HepG2 (cell line): ENCODE measurements around the gene TRIM10. TPM values are rescaled to one million over a fixed set of nuclear protein-coding genes. Genes with fewer than 3 reads are reported as not detected.

ENCODE experiments used
- ATAC-seq: fragments of 200-7000 bp; cut with Tn5 transposase; 3 replicates; pipeline ENCODE4 v1.9.1; 2020; ENCODE audit warnings: mild to moderate bottlenecking, moderate library complexity
- BruUV-seq: library from RNA; stranded (reverse); fragments of 400-500 nt; replicated peaks from 2 replicates; lab custom pipeline; 2021; lab: Mats Ljungman, UMichigan
- CTCF ChIA-PET: fragments of 300-600 bp; formaldehyde crosslinking; extraction: SDS; loops from one replicate; lab custom pipeline; 2021; ENCODE audit warnings: low total read pairs, inconsistent platforms, low intra/inter-chr PET ratio; lab: Yijun Ruan, JAX
- POLR2A ChIA-PET: fragments of 350-600 bp; sonication (Branson Sonifier 250); formaldehyde crosslinking; loops from one replicate; lab custom pipeline; 2020; ENCODE audit warnings: antibody characterized with exemption, inconsistent platforms; lab: Yijun Ruan, JAX
- DNase-seq: peaks from one replicate; pipeline ENCODE4 v3.0.0-alpha.2; 2015; ENCODE audit warnings: low spot score
- FAIRE-seq: peaks from 3 replicates; lab custom pipeline; 2011; peaks lifted over from hg19 to GRCh38; lab: Jason Lieb, UNC
- H2AFZ ChIP-seq: one replicate; pipeline ENCODE4 v1.6.1; 2011; ENCODE audit warnings: low read length, inconsistent platforms
- H3K27ac ChIP-seq: fragments of 300-600 bp; 3 replicates; pipeline ENCODE4 v1.8.0; 2011; ENCODE audit warnings: mixed run types, mild to moderate bottlenecking, mixed read lengths, low read length, inconsistent platforms; ENCODE audit not compliant: insufficient read depth; ENCODE audit errors: extremely low read length
- H3K27me3 ChIP-seq, 2 experiments: fragments of 200-600 bp in 1 of 2; 2 replicates in 1 of 2; 3 replicates in 1 of 2; pipeline versions ENCODE4 v1.6.0 to v1.8.0; 2011; ENCODE audit warnings: low read length in 2 of 2, mild to moderate bottlenecking in 2 of 2, moderate library complexity in 2 of 2, inconsistent platforms in 1 of 2; ENCODE audit not compliant: insufficient read depth in 2 of 2, control insufficient read depth in 1 of 2
- H3K36me3 ChIP-seq, 2 experiments: fragments of 200-600 bp in 1 of 2; replicated peaks in 1 of 2; 2 replicates in 1 of 2; 3 replicates in 1 of 2; pipeline versions ENCODE4 v1.5.1 to v1.8.0; 2011; ENCODE audit warnings: low read length in 2 of 2, inconsistent platforms in 1 of 2; ENCODE audit not compliant: insufficient read depth in 2 of 2, control insufficient read depth in 1 of 2
- H3K4me1 ChIP-seq: 2 replicates; pipeline ENCODE4 v1.5.1; 2012; ENCODE audit warnings: low read length, inconsistent platforms; ENCODE audit not compliant: insufficient read depth
- H3K4me2 ChIP-seq: 2 replicates; pipeline ENCODE4 v1.6.0; 2011; ENCODE audit warnings: low read depth, low read length, inconsistent platforms
- H3K4me3 ChIP-seq, 3 experiments: fragments of 200-600 bp in 1 of 3; sonication (generic), shearing (Covaris generic) in 1 of 3; replicated peaks in 1 of 3; 2 replicates each; pipeline ENCODE4 v1.5.1; 2011 to 2016; ENCODE audit warnings: low read length in 3 of 3, inconsistent platforms in 2 of 3, low read depth in 2 of 3, mild to moderate bottlenecking in 2 of 3, control low read depth in 1 of 3, mixed read lengths in 1 of 3; ENCODE audit not compliant: insufficient read depth in 1 of 3
- H3K79me2 ChIP-seq: one replicate; pipeline ENCODE4 v1.6.1; 2011; ENCODE audit warnings: low read length, inconsistent platforms; ENCODE audit not compliant: insufficient read depth
- H3K9ac ChIP-seq: 2 replicates; pipeline ENCODE4 v1.6.0; 2011; ENCODE audit warnings: mild to moderate bottlenecking, low read depth, low read length, inconsistent platforms; ENCODE audit not compliant: insufficient read depth
- H3K9me3 ChIP-seq: 2 replicates; pipeline ENCODE4 v1.5.1; 2012; ENCODE audit warnings: mild to moderate bottlenecking, low read length
- H4K20me1 ChIP-seq: 2 replicates; pipeline ENCODE4 v1.6.0; 2011; ENCODE audit warnings: inconsistent platforms, mild to moderate bottlenecking, low read length, moderate library complexity; ENCODE audit not compliant: insufficient read depth
- CHD2 ChIP-seq: IDR thresholded peaks from 2 replicates; pipeline ENCODE4 v1.6.1; 2011; ENCODE audit warnings: low read depth, low read length, improper control_type of control experiment
- ELF1 ChIP-seq: sonication (generic); formaldehyde crosslinking; IDR thresholded peaks from 2 replicates; pipeline ENCODE4 v1.4.0; 2020; ENCODE audit warnings: missing genetic modification reagents
- FOXJ3 ChIP-seq: sonication (generic); formaldehyde crosslinking; IDR thresholded peaks from 2 replicates; pipeline ENCODE4 v1.4.0; 2020; ENCODE audit warnings: missing genetic modification reagents, mild to moderate bottlenecking, borderline replicate concordance
- MTF1 ChIP-seq: sonication (generic); formaldehyde crosslinking; IDR thresholded peaks from 2 replicates; pipeline ENCODE4 v1.5.0; 2020; ENCODE audit warnings: missing genetic modification reagents
- MXI1 ChIP-seq: IDR thresholded peaks from 3 replicates; pipeline ENCODE4 v1.6.1; 2012; ENCODE audit warnings: low read depth, low read length, inconsistent platforms, borderline replicate concordance
- PAX8 ChIP-seq: sonication (generic); formaldehyde crosslinking; IDR thresholded peaks from 2 replicates; pipeline ENCODE4 v1.8.0; 2022; ENCODE audit warnings: mild to moderate bottlenecking, missing genetic modification reagents, borderline replicate concordance
- PLSCR1 ChIP-seq: sonication (generic); formaldehyde crosslinking; IDR thresholded peaks from 2 replicates; pipeline ENCODE4 v1.5.0; 2020; ENCODE audit warnings: missing genetic modification reagents, mild to moderate bottlenecking, borderline replicate concordance
- REXO4 ChIP-seq: sonication (generic); formaldehyde crosslinking; IDR thresholded peaks from 2 replicates; pipeline ENCODE4 v1.8.0; 2022; ENCODE audit warnings: missing genetic modification reagents, mild to moderate bottlenecking, borderline replicate concordance
- SETDB1 ChIP-seq: sonication (generic); formaldehyde crosslinking; IDR thresholded peaks from 2 replicates; pipeline ENCODE4 v1.5.1; 2020; ENCODE audit warnings: missing genetic modification reagents, mild to moderate bottlenecking, borderline replicate concordance
- SRF ChIP-seq: IDR thresholded peaks from 2 replicates; pipeline ENCODE4 v1.6.1; 2011; ENCODE audit warnings: mild to moderate bottlenecking, low read depth, low read length, moderate library complexity
- TFDP1 ChIP-seq: IDR thresholded peaks from 2 replicates; pipeline ENCODE4 v1.6.1; 2016; ENCODE audit warnings: missing compliant biosample characterization, missing genetic modification reagents, borderline replicate concordance
- ZBTB38 ChIP-seq: sonication (generic); formaldehyde crosslinking; IDR thresholded peaks from 2 replicates; pipeline ENCODE4 v1.5.1; 2020; ENCODE audit warnings: mild to moderate bottlenecking, missing genetic modification reagents
- ZFP90 ChIP-seq: sonication (generic); formaldehyde crosslinking; IDR thresholded peaks from 2 replicates; pipeline ENCODE4 v1.8.0; 2022; ENCODE audit warnings: missing genetic modification reagents, mild to moderate bottlenecking, inconsistent platforms, borderline replicate concordance
- ZNF235 ChIP-seq: sonication (generic); formaldehyde crosslinking; IDR thresholded peaks from 2 replicates; pipeline ENCODE4 v1.8.1; 2023; ENCODE audit warnings: mild to moderate bottlenecking, missing genetic modification reagents, borderline replicate concordance
- ZNF3 ChIP-seq: IDR thresholded peaks from 2 replicates; pipeline ENCODE4 v1.7.0; 2017; ENCODE audit warnings: inconsistent platforms
- ZNF572 ChIP-seq: sonication (generic); formaldehyde crosslinking; IDR thresholded peaks from 2 replicates; pipeline ENCODE4 v1.5.1; 2020; ENCODE audit warnings: mild to moderate bottlenecking, missing genetic modification reagents
- ZNF660 ChIP-seq: sonication (generic); formaldehyde crosslinking; IDR thresholded peaks from 2 replicates; pipeline ENCODE4 v1.5.1; 2020; ENCODE audit warnings: mild to moderate bottlenecking, low read depth, missing genetic modification reagents, borderline replicate concordance
- ZNF773 ChIP-seq: sonication (generic); formaldehyde crosslinking; IDR thresholded peaks from 2 replicates; pipeline ENCODE4 v1.4.0; 2020; ENCODE audit warnings: missing genetic modification reagents, borderline replicate concordance
- ZNF777 ChIP-seq: sonication (generic); formaldehyde crosslinking; IDR thresholded peaks from 2 replicates; pipeline ENCODE4 v1.4.0; 2020; ENCODE audit warnings: missing genetic modification reagents
- ZSCAN22 ChIP-seq: sonication (generic); formaldehyde crosslinking; IDR thresholded peaks from 2 replicates; pipeline ENCODE4 v1.4.0; 2020; ENCODE audit warnings: mild to moderate bottlenecking, missing genetic modification reagents
- WGBS: methylation state at CpG from one replicate; pipeline ENCODE4 v1.1.6; 2017; ENCODE audit warnings: low lambda C conversion rate; 5-methylcytosine and 5-hydroxymethylcytosine counted together
- in situ Hi-C: cut with HindIII; loops from 2 replicates; pipeline ENCODE4 v1.10.0; 2017; ENCODE audit warnings: low pct_unique_long_range_greater_than_20kb; ENCODE audit not compliant: extremely low pct_ligation_motif_present
- intact Hi-C: fragments of 100-400 bp; cut with micrococcal nuclease; formaldehyde crosslinking; loops from one replicate; pipeline ENCODE4 v1.10.0; 2022; ENCODE audit not compliant: unreplicated experiment
- polyA plus RNA-seq, 8 experiments: library from polyadenylated mRNA; depleted of rRNA in 3 of 8; stranded (reverse) in 7 of 8; unstranded in 1 of 8; fragments of >200 nt; fragmentation: Illumina TruSeq in 4 of 8; extraction: Trizol in 4 of 8; gene quantifications; 2 replicates each; pipeline versions ENCODE4 v1.2.1 to v1.2.3, GENCODE V29; 2011 to 2016; ENCODE audit warnings: low read depth in 4 of 8, missing spikeins in 1 of 8, mixed read lengths in 1 of 8; ENCODE audit not compliant: insufficient read depth in 1 of 8
- total RNA-seq, 5 experiments: library from RNA; depleted of rRNA; stranded (reverse); fragments of >200 nt; fragmentation: Illumina TruSeq; extraction: Trizol; gene quantifications; 2 replicates each; pipeline ENCODE4 v1.2.3, GENCODE V29; 2016; ENCODE audit warnings: low read depth in 1 of 5
- TF ChIP-seq, protein P1 (sequence below): sonication (generic); formaldehyde crosslinking; IDR thresholded peaks from 2 replicates; pipeline ENCODE4 v1.4.0; 2020; ENCODE audit warnings: mild to moderate bottlenecking, missing genetic modification reagents
- TF ChIP-seq, protein P2 (sequence below): IDR thresholded peaks from 2 replicates; pipeline ENCODE4 v1.6.1; 2016; ENCODE audit warnings: mild to moderate bottlenecking, missing biosample characterization, missing genetic modification reagents

TRIM10 gene
- total and polyA plus RNA-seq, 2 of the 13 experiments (the other 11 are each of a cell fraction or from before 2014, with no cell fraction given): 4.1 to 6.8 TPM

DNA sequence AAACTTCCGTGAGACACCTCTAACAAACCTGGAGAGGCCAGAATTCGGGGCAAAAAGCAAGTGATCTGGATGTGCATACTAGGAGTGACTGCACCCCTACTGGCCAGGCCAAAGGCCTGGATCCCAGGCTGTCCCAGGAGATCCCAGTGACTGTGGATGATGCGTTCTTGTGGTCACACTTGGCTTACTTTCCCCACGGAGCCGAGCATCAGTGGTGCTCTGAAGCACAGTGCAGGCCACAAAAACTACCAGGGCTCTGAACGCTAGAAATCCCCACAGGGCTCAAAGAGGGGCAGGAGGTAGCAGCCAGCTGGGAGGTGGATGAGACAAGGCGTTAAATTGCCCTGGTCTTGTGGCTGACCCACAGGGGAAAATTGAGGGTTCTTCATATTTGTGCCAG, 45.1 kb upstream of the TRIM10 start:
- Histone ChIP-seq H3K9me3 (no peaks in the 10 kb centered on the region), H3K4me2 (peak overlapping the region; percentile 96), H2AFZ (no peak overlapping the region), H3K4me3 (peak overlapping the region in 1 of 3 experiments; percentile 23; a peak in 2 of 6 replicates), H3K4me1 (peaks cover 86% of the 10 kb centered on the region), H3K9ac (peak overlapping the region; percentile 72), H4K20me1 (no peaks in the 10 kb centered on the region), H3K79me2 (peaks cover 76% of the 10 kb centered on the region), H3K27me3 (no peaks in the 10 kb centered on the region), H3K36me3 (peaks cover 0 to 16% of the 10 kb centered on the region in 2 experiments; a peak in 3 of 5 replicates), H3K27ac (peak overlapping the region; percentile 93)
- ChIA-PET CTCF (no interaction called here), POLR2A (interaction anchor here (0.6 to 3.6 kb wide), 9 partner anchors 11 to 145 kb away, joined by 3 to 22 read pairs (median 8); partner anchors contain the start of gene POLR1H)
- ATAC-seq (peak; percentile 10), DNase-seq (no peak), FAIRE-seq (no peak)
- WGBS: 82% methylated on average over 7 of the region's 7 CpGs
- intact Hi-C loops (no loop called here), in situ Hi-C loops (no loop called here)
- no TSS peak for BruUV-seq
- TF ChIP-seq ZNF777 (CRISPR knock-in tag) (no peak), TFDP1 (CRISPR knock-in tag) (no peak), ZNF235 (0 out of 2 replicates have a peak, but pooled peaks have one; percentile 45), PLSCR1 (CRISPR knock-in tag) (no peak), ELF1 (CRISPR knock-in tag) (no peak), CHD2 (no peak), ZNF660 (no peak), REXO4 (no peak), ZSCAN22 (CRISPR knock-in tag) (no peak), ZNF3 (CRISPR knock-in tag) (no peak), SRF (no peak), PAX8 (CRISPR knock-in tag) (no peak; the same call in 1 of the 2 replicates), ZNF572 (CRISPR knock-in tag) (no peak), MTF1 (no peak), MXI1 (no peak), SETDB1 (CRISPR knock-in tag) (no peak), ZBTB38 (CRISPR knock-in tag) (0 out of 2 replicates have a peak, but pooled peaks have one; percentile 25), FOXJ3 (CRISPR knock-in tag) (no peak), ZNF773 (no peak), ZFP90 (CRISPR knock-in tag) (no peak)
- TF ChIP-seq, protein P1, sequence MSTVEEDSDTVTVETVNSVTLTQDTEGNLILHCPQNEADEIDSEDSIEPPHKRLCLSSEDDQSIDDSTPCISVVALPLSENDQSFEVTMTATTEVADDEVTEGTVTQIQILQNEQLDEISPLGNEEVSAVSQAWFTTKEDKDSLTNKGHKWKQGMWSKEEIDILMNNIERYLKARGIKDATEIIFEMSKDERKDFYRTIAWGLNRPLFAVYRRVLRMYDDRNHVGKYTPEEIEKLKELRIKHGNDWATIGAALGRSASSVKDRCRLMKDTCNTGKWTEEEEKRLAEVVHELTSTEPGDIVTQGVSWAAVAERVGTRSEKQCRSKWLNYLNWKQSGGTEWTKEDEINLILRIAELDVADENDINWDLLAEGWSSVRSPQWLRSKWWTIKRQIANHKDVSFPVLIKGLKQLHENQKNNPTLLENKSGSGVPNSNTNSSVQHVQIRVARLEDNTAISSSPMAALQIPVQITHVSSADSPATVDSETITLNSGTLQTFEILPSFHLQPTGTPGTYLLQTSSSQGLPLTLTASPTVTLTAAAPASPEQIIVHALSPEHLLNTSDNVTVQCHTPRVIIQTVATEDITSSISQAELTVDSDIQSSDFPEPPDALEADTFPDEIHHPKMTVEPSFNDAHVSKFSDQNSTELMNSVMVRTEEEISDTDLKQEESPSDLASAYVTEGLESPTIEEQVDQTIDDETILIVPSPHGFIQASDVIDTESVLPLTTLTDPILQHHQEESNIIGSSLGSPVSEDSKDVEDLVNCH (CRISPR knock-in tag): no peak
- TF ChIP-seq, protein P2, sequence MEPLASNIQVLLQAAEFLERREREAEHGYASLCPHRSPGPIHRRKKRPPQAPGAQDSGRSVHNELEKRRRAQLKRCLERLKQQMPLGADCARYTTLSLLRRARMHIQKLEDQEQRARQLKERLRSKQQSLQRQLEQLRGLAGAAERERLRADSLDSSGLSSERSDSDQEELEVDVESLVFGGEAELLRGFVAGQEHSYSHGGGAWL (CRISPR knock-in tag): no peak
